ENCODE data around the gene CMIP. TPM values are rescaled to one million over a fixed set of nuclear protein-coding genes. Genes with fewer than 3 reads are reported as not detected.

CMIP gene
- total RNA-seq, 4 donors from 2014 or later, result 63.9 to 89.9 (median 70.0) TPM

- Histone ChIP-seq H3K27me3 (no peaks in the 10 kb centered on the region), H3K36me3 (no peaks in the 10 kb centered on the region), H3K4me3 (no peak overlapping the region), H3K27ac (peak overlapping the region; percentile 61), H3K4me1 (peaks cover 45% of the 10 kb centered on the region), H3K9me3 (no peaks in the 10 kb centered on the region)
- TF ChIP-seq POLR2AphosphoS5 (IDR thresholded peaks at IDR 0.05), result no peak
- WGBS, result 79% methylated on average over 19 of the region's 21 CpGs
- no peak for DNase-seq (ENCODE audit: low spot score in 2 of 2)
These were observed 41.4 kb downstream of the CMIP start for GRCh38 chr16:81485824-81486539.

GRCh38 chr16:81486540-81487061 lies 42.0 kb downstream of the CMIP start:
- peak in 1 of 2 donors; percentile 92 for DNase-seq (ENCODE audit: low spot score in 2 of 2)
- peak overlapping the region; percentile 61 for H3K27ac ChIP-seq
- no peak overlapping the region for H3K4me3 ChIP-seq
- no peak for TF ChIP-seq CTCF (IDR thresholded peaks at IDR 0.05)
- TF ChIP-seq POLR2A (IDR thresholded peaks at IDR 0.05), result no peak
- no peak for TF ChIP-seq POLR2AphosphoS5 (IDR thresholded peaks at IDR 0.05)
- no peak for TF ChIP-seq EP300 (IDR thresholded peaks at IDR 0.05)
- 76% methylated on average over 18 of the region's 22 CpGs for WGBS
- no peaks in the 10 kb centered on the region for H3K36me3 ChIP-seq
- peaks cover 46% of the 10 kb centered on the region for H3K4me1 ChIP-seq
- no peaks in the 10 kb centered on the region for H3K27me3 ChIP-seq
- no peaks in the 10 kb centered on the region for H3K9me3 ChIP-seq

- H3K27me3 ChIP-seq, result no peaks in the 10 kb centered on the region
- no peak for DNase-seq (ENCODE audit: low spot score in 2 of 2)
- 71% methylated on average over 8 of the region's 14 CpGs for WGBS
- no peak overlapping the region for H3K4me3 ChIP-seq
- H3K36me3 ChIP-seq, result no peaks in the 10 kb centered on the region
- H3K9me3 ChIP-seq, result no peaks in the 10 kb centered on the region
- no peak for TF ChIP-seq POLR2A (IDR thresholded peaks at IDR 0.05)
- TF ChIP-seq POLR2AphosphoS5 (IDR thresholded peaks at IDR 0.05), result no peak
- TF ChIP-seq CTCF (IDR thresholded peaks at IDR 0.05), result no peak
- no peak for TF ChIP-seq EP300 (IDR thresholded peaks at IDR 0.05)
- H3K27ac ChIP-seq, result peak overlapping the region; percentile 61
- peaks cover 53% of the 10 kb centered on the region for H3K4me1 ChIP-seq
These were observed 42.7 kb downstream of the CMIP start for GRCh38 chr16:81487301-81487720.

- WGBS, result 83% methylated on average over 7 of the region's 7 CpGs
- H3K4me1 ChIP-seq, result peaks cover 68% of the 10 kb centered on the region
- DNase-seq (ENCODE audit: low spot score in 2 of 2), result no peak
- H3K9me3 ChIP-seq, result no peaks in the 10 kb centered on the region
- H3K27ac ChIP-seq, result no peak overlapping the region
- no peaks in the 10 kb centered on the region for H3K27me3 ChIP-seq
- no peaks in the 10 kb centered on the region for H3K36me3 ChIP-seq
- TF ChIP-seq EP300 (IDR thresholded peaks at IDR 0.05), result no peak
- TF ChIP-seq CTCF (IDR thresholded peaks at IDR 0.05), result no peak
- TF ChIP-seq POLR2A (IDR thresholded peaks at IDR 0.05), result no peak
- TF ChIP-seq POLR2AphosphoS5 (IDR thresholded peaks at IDR 0.05), result no peak
- no peak overlapping the region for H3K4me3 ChIP-seq
These were observed 44.2 kb downstream of the CMIP start for GRCh38 chr16:81488687-81489411.

- H3K9me3 ChIP-seq, result no peaks in the 10 kb centered on the region
- H3K27me3 ChIP-seq, result no peaks in the 10 kb centered on the region
- WGBS, result 57% methylated on average over 11 of the region's 12 CpGs
- H3K36me3 ChIP-seq, result no peaks in the 10 kb centered on the region
- DNase-seq (ENCODE audit: low spot score in 2 of 2), result no peak
- TF ChIP-seq POLR2AphosphoS5 (IDR thresholded peaks at IDR 0.05) (no peak), CTCF (IDR thresholded peaks at IDR 0.05) (no peak)
- peaks cover 71% of the 10 kb centered on the region for H3K4me1 ChIP-seq
- no peak overlapping the region for H3K27ac ChIP-seq
- H3K4me3 ChIP-seq, result no peak overlapping the region
These were observed 45.1 kb downstream of the CMIP start for GRCh38 chr16:81489547-81490267.
